NCI-H526 (cell line): ENCODE results near the gene ATOX1.

Experiments used
- DNase-seq, 2 experiments: peaks; one replicate each; lab custom pipeline; 2025; lab: John Stamatoyannopoulos, UW

The ATOX1 gene

GRCh38 chr5:151770383-151771258, 12.2 kb upstream of the ATOX1 start:
- peak; percentile 55 to 75 for DNase-seq

GRCh38 chr5:151766975-151767374, 8.5 kb upstream of the ATOX1 start:
- no peak for DNase-seq

GRCh38 chr5:151764801-151765200, 6.4 kb upstream of the ATOX1 start:
- DNase-seq: no peak

GRCh38 chr5:151758141-151758429, 346 bp downstream of the ATOX1 start:
- peak in 1 of 2 experiments; percentile 69 for DNase-seq

GRCh38 chr5:151757233-151758140, 944 bp downstream of the ATOX1 start:
- DNase-seq: no peak

- no peak for DNase-seq
Observed at GRCh38 chr5:151755383-151755782, 3.0 kb downstream of the ATOX1 start.

- no peak for DNase-seq
Observed at GRCh38 chr5:151751593-151751992, 6.8 kb downstream of the ATOX1 start.

- no peak for DNase-seq
Observed at GRCh38 chr5:151751091-151751490, 7.3 kb downstream of the ATOX1 start.

- DNase-seq: no peak
Observed at GRCh38 chr5:151750121-151750520, 8.3 kb downstream of the ATOX1 start.

GRCh38 chr5:151745071-151745705, 13.2 kb downstream of the ATOX1 start:
- no peak for DNase-seq

- DNase-seq: no peak
Observed at GRCh38 chr5:151743530-151743929, 14.9 kb downstream of the ATOX1 start.

GRCh38 chr5:151742870-151743294, 15.5 kb downstream of the ATOX1 start:
- peak in 1 of 2 experiments; percentile 66 for DNase-seq

- DNase-seq: no peak
Observed at GRCh38 chr5:151741678-151742423, 16.6 kb downstream of the ATOX1 start.

- DNase-seq: no peak
Observed at GRCh38 chr5:151740958-151741373, 17.5 kb downstream of the ATOX1 start.

GRCh38 chr5:151740336-151740942, 18.0 kb downstream of the ATOX1 start:
- peak in 1 of 2 experiments; percentile 45 for DNase-seq

- no peak for DNase-seq
Observed at GRCh38 chr5:151739939-151740335, 18.5 kb downstream of the ATOX1 start.

- no peak for DNase-seq
Observed at GRCh38 chr5:151739395-151739794, 19.0 kb downstream of the ATOX1 start.

- no peak for DNase-seq
Observed at GRCh38 chr5:151738125-151738848, 20.1 kb downstream of the ATOX1 start.

- no peak for DNase-seq
Observed at GRCh38 chr5:151737431-151737830, 21.0 kb downstream of the ATOX1 start.

- DNase-seq: no peak
Observed at GRCh38 chr5:151735646-151736045, 22.8 kb downstream of the ATOX1 start.

GRCh38 chr5:151734064-151734408, 24.4 kb downstream of the ATOX1 start:
- no peak for DNase-seq
